Suprapubic skin (tissue), 4 donors: Measurements from ENCODE around the gene AP1S3. TPM values are rescaled to one million over a fixed set of nuclear protein-coding genes. Genes with fewer than 3 reads are reported as not detected.
"Not testable (repeated sequence)": the region's sequence is repeated elsewhere in the genome, so short reads cannot be mapped to it uniquely, and the experiment has no call there.

ENCODE experiments used
- DNase-seq, 2 donors: peaks; one replicate each; pipeline ENCODE4 v3.0.0-alpha.2; 2019; ENCODE audit warnings: low spot score in 2 of 2
- H3K27ac ChIP-seq: fragments of 200-600 bp; sonication (generic); one replicate; pipeline ENCODE4 v1.5.1; 2019
- H3K27me3 ChIP-seq: fragments of 200-600 bp; sonication (generic); one replicate; pipeline ENCODE4 v1.5.1; 2019
- H3K36me3 ChIP-seq: fragments of 200-600 bp; sonication (generic); one replicate; pipeline ENCODE4 v1.5.1; 2019
- H3K4me1 ChIP-seq: fragments of 200-600 bp; sonication (generic); one replicate; pipeline ENCODE4 v1.5.1; 2019
- H3K4me3 ChIP-seq: fragments of 200-600 bp; sonication (generic); one replicate; pipeline ENCODE4 v1.5.1; 2019; ENCODE audit warnings: mild to moderate bottlenecking
- H3K9me3 ChIP-seq: fragments of 200-600 bp; sonication (generic); one replicate; pipeline ENCODE4 v1.5.1; 2019
- CTCF ChIP-seq, 2 donors: fragments of 200-600 bp in 1 of 2; fragments of 450-650 bp in 1 of 2; sonication (generic) in 1 of 2; IDR thresholded peaks; one replicate each; pipeline ENCODE4 v1.5.1; 2016 to 2019; ENCODE audit warnings: antibody characterized with exemption in 2 of 2, mild to moderate bottlenecking in 1 of 2, moderate library complexity in 1 of 2
- EP300 ChIP-seq: sonication (generic); formaldehyde crosslinking; IDR thresholded peaks from one replicate; pipeline ENCODE4 v1.6.1; 2017; ENCODE audit warnings: antibody characterized with exemption
- POLR2A ChIP-seq, 2 donors: fragments of 450-650 bp; IDR thresholded peaks; one replicate each; pipeline ENCODE4 v1.6.1; 2017; ENCODE audit warnings: antibody characterized with exemption in 2 of 2, mild to moderate bottlenecking in 2 of 2, moderate library complexity in 2 of 2
- POLR2AphosphoS5 ChIP-seq, 3 donors: sonication (generic); formaldehyde crosslinking; IDR thresholded peaks; one replicate each; pipeline ENCODE4 v1.6.1; 2017; ENCODE audit warnings: antibody characterized with exemption in 3 of 3
- whole genome bisulfite sequencing: methylation state at CpG from one replicate; pipeline ENCODE4 v1.1.5; 2018; 5-methylcytosine and 5-hydroxymethylcytosine counted together
- total RNA-seq, 4 donors: library from RNA; depleted of rRNA; stranded (reverse); fragments of >200 nt; gene quantifications; one replicate each; pipeline ENCODE4 v1.1.0, GENCODE V29; 2016

Gene AP1S3
- total RNA-seq, 4 donors from 2014 or later: 0.72 to 8.4 (median 3.1) TPM

DNA sequence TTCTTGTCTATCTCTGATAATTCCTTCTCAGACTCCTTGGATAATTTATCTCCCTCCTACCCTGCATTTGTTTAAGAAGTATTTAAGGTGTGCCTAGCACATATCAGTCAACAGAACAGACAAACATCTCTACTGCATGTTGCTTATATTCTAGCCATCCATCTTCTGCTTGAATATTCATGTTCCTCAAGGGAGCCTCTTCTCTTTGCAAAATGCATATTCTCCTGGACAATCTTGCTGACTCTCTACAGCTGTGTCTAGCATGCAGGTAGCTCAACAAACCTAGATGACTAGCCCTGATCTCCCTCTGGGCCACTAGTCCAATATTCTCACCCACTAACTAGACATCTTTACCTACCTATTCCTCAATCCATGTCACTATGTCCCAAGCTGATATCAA, 70.0 kb downstream of the AP1S3 start:
- H3K27ac ChIP-seq: no peak overlapping the region

GRCh38 chr2:223765221-223765785, 72.1 kb downstream of the AP1S3 start:
- TF ChIP-seq POLR2A (IDR thresholded peaks at IDR 0.05) (no peak), EP300 (no peak), POLR2AphosphoS5 (IDR thresholded peaks at IDR 0.05) (no peak), CTCF (IDR thresholded peaks at IDR 0.05) (no peak)
- no peak overlapping the region for H3K4me3 ChIP-seq
- H3K4me1 ChIP-seq: peaks cover 13% of the 10 kb centered on the region
- DNase-seq: no peak
- WGBS: 74% methylated on average over 6 of the region's 6 CpGs
- no peak overlapping the region for H3K27ac ChIP-seq
- no peaks in the 10 kb centered on the region for H3K36me3 ChIP-seq
- H3K9me3 ChIP-seq: no peaks in the 10 kb centered on the region
- H3K27me3 ChIP-seq: no peaks in the 10 kb centered on the region

More for the DNA sequence above, 70.0 kb downstream of the AP1S3 start:
- Histone ChIP-seq H3K36me3 (no peaks in the 10 kb centered on the region), H3K27me3 (no peaks in the 10 kb centered on the region), H3K9me3 (no peaks in the 10 kb centered on the region), H3K4me1 (no peaks in the 10 kb centered on the region), H3K4me3 (no peak overlapping the region)
- TF ChIP-seq POLR2A (IDR thresholded peaks at IDR 0.05): no peak
- TF ChIP-seq EP300: no peak
- no peak for TF ChIP-seq POLR2AphosphoS5 (IDR thresholded peaks at IDR 0.05)
- no peak for TF ChIP-seq CTCF (IDR thresholded peaks at IDR 0.05)
- DNase-seq: no peak

DNA sequence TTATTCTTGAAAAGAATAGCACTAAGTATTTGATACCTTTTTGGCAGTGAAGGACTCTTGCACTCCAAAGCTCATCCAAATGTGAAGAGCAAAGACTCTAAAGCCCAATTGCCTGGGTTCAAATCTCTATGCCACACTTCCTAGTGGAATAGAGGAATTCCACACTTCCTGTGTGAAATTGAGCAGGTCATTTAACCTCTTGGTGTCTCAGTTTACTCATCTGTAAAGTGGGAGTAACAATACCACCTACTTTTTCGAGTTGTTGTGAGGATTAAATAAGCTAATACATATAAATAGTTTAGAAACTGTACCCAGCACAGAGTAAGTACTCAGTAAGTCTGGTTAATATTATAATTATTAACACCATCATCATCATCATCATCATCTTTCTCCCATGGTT, 72.6 kb downstream of the AP1S3 start:
- Histone ChIP-seq H3K9me3 (no peaks in the 10 kb centered on the region), H3K36me3 (no peaks in the 10 kb centered on the region), H3K27ac (no peak overlapping the region), H3K4me1 (peaks cover 18% of the 10 kb centered on the region), H3K27me3 (no peaks in the 10 kb centered on the region), H3K4me3 (no peak overlapping the region)
- no peak for DNase-seq
- WGBS: 84% methylated on average over 1 of the region's 1 CpG
- TF ChIP-seq POLR2AphosphoS5 (IDR thresholded peaks at IDR 0.05) (no peak), POLR2A (IDR thresholded peaks at IDR 0.05) (no peak), CTCF (IDR thresholded peaks at IDR 0.05) (no peak), EP300 (no peak)

GRCh38 chr2:223762853-223763252, 74.5 kb downstream of the AP1S3 start:
- no peaks in the 10 kb centered on the region for H3K9me3 ChIP-seq
- H3K36me3 ChIP-seq: no peaks in the 10 kb centered on the region
- H3K4me3 ChIP-seq: no peak overlapping the region
- WGBS: 94% methylated on average over 1 of the region's 1 CpG
- DNase-seq: no peak
- H3K27ac ChIP-seq: no peak overlapping the region
- H3K4me1 ChIP-seq: peaks cover 26% of the 10 kb centered on the region
- no peak for TF ChIP-seq POLR2A (IDR thresholded peaks at IDR 0.05)
- no peak for TF ChIP-seq EP300
- no peak for TF ChIP-seq POLR2AphosphoS5 (IDR thresholded peaks at IDR 0.05)
- no peak for TF ChIP-seq CTCF (IDR thresholded peaks at IDR 0.05)
- no peaks in the 10 kb centered on the region for H3K27me3 ChIP-seq

DNA sequence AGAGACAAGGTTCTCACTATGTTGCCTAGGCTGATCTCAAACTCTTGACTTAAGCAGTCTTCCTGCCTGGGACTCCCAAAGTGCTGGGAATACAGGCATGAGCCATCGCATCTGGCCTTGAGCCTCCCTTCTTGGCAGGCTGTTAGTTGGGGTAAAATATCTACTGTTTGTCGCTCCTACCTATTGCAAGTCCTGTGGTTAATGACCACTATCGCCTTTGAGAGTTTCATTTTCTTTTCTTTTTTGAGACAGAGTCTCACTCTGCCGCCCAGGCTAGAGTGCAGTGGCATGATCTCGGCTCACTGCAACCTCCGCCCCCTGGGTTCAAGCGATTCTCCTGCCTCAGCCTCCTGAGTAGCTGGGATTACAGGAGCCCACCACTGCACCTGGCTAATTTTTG, 75.6 kb downstream of the AP1S3 start:
- not testable (repeated sequence) for H3K27ac ChIP-seq, DNase-seq, H3K4me3 ChIP-seq, H3K9me3 ChIP-seq, H3K27me3 ChIP-seq, H3K36me3 ChIP-seq
- H3K4me1 ChIP-seq: peaks cover 26% of the 10 kb centered on the region
- 96% methylated on average over 7 of the region's 7 CpGs for WGBS

DNA sequence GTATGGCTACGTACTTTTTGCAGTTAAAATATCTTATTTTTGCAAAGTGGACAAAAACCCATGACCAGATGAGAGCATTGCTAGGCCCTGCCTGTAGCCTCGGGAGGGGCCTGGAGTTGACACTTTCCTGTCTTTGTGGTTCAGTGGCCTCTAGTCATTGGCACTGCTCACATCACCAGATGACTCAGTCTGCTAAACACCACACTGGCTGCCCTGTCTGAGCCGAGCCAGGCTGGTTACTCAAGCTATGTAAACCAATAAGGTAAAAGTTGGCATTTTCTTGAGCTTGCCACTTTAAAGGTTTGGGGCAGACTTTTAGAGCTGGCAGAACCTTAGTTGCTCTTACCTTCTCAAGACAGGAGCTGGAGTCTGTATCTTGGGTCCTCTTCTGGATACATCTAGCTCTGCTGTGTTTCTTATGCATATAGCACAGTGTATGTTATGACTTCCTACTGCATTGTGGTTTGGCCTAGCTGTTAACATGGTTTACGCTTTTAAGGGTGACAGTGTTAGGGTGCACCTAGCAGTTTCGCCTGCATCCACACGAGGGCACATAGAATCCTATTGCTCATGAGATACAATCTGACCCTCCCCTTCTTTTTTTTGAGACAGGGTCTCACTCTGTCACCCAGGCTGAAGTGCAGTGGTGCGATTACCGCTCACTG, 76.4 kb downstream of the AP1S3 start:
- WGBS: 65% methylated on average over 8 of the region's 8 CpGs
- TF ChIP-seq EP300 (no peak), CTCF (IDR thresholded peaks at IDR 0.05) (no peak), POLR2A (IDR thresholded peaks at IDR 0.05) (no peak), POLR2AphosphoS5 (IDR thresholded peaks at IDR 0.05) (no peak)
- Histone ChIP-seq H3K27me3 (no peaks in the 10 kb centered on the region), H3K36me3 (no peaks in the 10 kb centered on the region), H3K4me1 (peaks cover 26% of the 10 kb centered on the region), H3K27ac (no peak overlapping the region), H3K4me3 (no peak overlapping the region), H3K9me3 (no peaks in the 10 kb centered on the region)
- DNase-seq: no peak
